Daoy (cell line): ENCODE data around the gene FOXK2. TPM values are rescaled to one million over a fixed set of nuclear protein-coding genes. Genes with fewer than 3 reads are reported as not detected.
"Not testable (repeated sequence)": the region's sequence is repeated elsewhere in the genome, so short reads cannot be mapped to it uniquely, and the experiment has no call there.

Experiments
- DNase-seq: peaks from one replicate; pipeline ENCODE4 v3.0.0-alpha.2; 2015; ENCODE audit warnings: low read depth
- total RNA-seq: library from RNA; depleted of rRNA; stranded (reverse); fragments of >200 nt; shearing (Covaris generic); gene quantifications from 2 replicates; pipeline ENCODE4 v1.2.3, GENCODE V29; 2014

Gene FOXK2
- total RNA-seq, 1 experiment from 2014 or later: 23.1 TPM

DNA sequence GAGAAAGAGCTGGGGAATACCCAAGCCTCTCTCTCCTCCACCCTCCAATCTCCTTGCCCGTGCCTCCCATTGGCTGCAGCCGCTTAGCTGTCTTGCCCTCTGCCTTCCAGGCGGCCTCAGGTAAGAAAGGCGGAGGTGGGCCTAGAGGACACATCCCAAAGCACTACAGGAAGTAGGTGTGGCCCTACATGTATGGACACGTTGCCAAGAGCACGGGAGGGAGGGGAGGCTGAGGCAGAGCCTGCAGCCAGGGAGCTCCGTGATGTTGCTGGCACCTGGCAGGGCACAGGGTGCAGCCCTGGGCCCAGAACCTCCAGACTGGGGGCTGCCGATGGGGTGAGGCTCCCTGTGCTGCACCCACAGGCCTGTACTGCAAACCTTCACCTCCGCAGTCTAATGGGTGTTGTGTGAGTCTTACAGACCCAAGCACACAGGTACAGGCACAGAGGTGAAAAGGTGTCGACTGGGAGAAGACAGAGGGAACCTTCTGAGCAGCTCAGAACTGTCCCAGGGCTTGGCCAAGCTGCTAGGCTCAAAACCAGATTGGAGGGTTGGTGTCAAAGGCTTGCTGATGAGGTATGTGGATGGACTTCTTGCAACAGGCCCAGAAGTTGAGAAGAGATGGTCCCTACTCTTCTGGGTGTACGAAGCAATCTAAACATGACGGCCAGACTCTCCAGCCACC, 23.5 kb upstream of the FOXK2 start:
- no peak for DNase-seq

DNA sequence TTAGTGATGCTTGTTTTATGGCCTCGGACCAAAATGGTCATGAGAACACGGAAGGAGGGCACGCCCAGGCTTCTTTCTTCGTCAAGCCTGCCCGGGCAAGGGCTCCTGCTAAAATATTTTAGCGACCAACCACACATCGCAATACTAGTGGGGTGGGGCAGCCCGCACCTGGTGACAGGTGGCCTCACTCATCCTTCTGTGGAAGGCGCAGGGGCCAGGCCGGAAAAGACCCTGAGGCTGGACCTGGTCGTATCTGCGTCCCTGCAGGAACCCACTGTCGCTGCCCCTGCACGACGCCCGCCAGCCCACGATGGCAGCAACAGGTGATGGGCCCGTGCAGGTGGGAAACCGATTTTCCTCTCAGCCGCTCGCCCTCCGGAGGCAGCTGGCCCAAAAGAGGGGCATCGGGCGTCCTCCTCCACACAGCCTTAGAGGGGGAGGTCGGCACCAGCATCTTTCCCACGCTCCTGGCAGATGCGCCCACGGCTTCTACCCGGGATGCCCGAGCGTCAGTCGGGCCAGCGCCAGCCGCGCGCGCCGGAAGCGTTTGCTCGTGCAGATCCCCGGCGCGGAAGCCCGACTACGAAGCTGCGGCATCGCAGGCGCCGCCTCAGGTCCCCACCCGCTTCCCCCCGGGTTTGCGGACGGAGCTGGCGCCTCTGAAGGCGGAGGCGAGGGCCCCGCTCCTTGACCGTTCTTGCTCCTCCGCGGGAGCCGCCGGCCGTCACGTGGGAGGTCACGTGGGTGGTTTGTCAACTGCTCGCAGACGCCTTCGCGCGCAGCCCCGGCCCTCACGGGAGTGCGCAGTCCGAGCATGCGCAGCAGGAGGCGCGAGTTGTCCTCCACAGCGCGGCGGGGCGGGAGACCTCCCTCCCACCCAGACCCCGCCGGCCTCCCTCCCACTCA, 22.8 kb upstream of the FOXK2 start:
- DNase-seq: peak; percentile 98

DNA sequence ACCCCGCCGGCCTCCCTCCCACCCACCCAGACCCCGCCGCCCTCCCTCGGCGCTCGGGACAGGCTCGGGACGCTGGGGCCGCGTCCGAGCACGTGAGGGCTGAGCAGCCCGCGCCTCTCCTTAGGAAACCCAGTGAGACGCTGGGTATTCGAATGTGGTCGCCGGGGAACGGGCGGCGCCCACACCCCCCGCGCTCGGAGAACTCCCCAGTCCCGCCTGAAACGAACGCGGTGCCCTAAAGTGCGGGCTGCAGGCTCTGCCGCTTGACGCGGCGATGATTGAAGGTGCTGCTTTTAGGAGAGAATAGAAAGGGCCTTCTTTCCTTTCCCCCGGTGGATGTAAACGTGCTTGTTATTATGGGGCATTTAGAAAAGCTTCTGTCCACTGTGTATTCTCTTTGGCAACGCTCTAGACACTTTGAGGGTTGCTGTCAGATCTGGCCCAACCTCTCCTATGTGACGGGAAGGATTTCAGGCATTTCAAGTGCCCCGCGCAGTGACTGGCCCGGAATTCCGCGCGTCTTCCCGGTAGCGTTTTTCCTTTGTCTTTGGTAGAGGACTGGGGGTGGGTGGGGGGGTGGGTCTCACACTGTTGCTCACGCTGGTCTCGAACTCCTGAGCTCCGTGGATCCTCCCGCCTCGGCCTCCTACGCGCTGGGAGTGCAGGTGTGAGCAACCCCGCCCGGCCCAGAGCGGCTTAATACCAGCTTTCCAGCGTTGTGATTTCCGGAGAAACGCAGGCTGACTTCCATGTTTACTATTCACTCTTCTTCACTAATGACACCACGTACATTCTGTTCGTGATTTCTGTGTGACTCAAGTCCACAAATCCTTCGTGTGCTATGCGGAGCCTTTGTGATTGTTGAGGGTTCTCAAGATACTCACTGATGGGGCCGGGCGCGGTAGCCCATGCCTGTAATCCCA, 21.8 kb upstream of the FOXK2 start:
- peak; percentile 60 for DNase-seq

DNA sequence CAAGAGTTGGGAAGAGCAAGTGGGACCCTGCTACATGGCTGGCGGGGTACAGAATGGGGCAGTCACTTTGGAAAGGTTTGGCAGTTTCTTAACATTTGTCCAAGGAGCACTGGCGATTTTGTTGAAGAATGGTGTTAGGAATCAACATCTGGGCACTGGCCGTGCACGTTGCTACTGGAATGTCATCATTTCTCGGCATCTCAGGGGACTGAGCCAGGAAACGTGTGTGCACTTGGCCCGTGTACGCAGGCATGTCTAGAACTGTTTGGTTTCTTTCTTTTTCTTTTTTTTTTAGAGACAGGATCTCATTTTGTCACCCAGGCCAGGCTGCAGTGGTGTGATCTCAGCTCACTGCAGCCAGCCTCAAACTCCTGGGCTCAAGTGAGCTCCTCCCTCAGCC, 17.3 kb upstream of the FOXK2 start:
- no peak for DNase-seq

DNA sequence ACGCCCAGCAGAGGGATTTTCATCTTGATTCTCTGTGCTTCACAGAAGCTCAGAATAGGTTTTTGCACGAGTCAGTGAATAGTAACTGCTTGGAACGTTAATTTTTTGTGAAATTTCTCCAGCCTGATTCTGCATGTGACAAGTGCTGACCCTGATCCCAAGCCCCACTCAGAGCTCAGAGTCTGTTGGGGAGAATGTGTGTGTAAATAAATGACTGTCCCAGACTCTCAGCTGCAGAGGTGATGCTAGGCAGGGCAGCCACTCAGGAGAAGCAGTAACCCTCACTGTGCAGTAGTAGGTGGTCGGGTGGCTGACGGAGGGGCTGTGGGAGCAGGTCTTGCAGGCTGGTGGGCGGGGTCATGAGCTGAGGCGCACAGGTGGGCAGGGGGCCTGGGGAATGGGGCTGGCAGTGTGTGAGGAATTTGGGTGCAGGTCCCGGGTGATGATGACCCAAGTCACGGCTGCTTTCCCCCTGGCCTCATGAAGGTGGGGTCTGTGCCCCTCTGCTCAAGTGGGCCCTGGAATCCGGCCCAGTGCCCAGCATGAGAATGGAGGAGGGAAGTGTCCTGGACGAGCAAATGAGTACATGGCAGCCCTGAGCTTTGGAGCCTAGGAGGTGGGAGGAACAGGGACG, 16.3 kb upstream of the FOXK2 start:
- no peak for DNase-seq

DNA sequence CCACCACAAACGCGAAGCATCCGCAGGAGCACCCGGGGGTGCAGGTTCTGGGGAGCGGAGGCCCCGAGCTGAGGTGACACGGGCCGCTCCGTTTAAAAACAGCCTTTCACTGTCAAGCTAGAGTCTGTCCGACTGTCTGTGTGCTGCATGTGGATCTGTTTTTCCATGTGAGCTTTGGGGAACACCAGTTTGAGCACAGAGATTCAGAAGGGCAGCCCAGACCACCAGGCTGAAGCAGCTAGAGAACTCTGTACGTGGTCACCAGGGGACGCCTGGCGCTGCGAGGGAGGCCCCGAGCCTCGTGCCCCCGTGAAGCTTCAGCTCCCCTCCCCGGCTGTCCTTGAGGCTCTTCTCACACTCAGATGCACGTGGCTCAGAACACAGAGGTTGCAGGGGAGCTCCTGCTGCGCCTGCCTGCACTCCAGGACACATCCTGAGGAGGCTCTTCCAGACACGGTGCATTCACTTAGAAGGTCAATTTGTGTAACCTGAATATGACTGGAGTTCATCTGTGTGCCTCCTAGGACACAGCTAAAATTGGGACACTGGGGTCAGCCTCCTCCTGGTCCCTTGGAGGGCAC, 15.7 kb upstream of the FOXK2 start:
- no peak for DNase-seq

DNA sequence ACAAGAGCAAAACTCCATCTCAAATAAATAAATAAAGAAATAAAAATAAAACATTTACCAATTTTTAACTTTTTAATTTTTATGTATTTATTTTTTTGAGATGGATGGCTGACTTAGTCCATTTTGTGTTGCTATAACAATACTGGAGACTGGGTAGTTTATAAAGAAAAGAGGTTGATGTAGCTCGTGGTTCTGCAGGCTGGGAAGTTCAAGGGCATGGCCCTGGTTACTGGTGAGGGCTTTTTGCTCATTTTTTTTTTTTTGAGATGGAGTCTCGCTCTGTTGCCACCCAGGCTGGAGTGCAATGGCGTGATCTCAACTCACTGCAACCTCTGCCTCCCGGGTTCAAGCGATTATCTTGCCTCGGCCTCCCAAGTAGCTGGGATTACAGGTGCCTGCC, 14.2 kb upstream of the FOXK2 start:
- no peak for DNase-seq

DNA sequence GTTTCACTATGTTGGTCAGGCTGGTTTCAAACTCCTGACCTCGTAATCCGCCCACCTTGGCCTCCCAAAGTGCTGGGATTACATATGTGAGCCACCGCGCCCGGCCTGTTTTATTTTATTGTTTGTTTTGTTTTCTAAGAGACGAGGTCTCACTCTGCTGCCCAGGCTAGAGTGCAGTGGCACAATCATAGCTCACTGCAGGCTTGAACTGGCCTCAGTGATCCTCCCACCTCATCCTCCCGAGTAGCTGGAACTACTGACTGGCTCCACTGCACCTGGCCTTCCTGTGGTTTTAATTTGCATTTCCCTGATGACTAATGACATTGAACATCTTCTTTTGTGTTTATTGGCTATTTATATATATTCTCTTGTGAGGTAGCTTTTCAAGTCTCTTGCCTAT, 13.1 kb upstream of the FOXK2 start:
- not testable (repeated sequence) for DNase-seq

DNA sequence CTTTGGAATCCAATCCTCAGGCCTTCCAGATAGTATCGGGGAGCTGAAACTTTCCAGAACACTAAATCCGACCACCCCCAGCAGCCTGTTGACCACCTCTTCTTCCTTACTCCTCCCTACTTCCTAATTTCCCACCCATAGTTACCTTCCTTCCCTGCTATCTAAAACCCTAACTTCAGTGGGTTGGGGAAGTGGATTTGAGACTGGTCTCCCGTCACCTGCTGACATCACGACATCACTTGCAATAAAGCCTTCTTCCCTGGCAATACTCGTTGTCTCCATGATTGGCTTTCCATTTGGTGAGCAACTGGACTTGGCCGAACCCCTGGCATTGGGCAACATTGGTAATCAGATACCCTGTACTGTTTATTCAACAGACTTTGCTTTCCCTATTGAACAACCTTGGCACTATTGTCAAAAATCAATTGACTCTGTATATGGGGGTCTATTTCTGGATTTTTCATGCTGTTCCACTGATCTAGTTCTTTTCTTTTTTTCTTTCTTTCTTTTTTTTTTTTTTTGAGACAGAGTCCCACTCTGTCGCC, 11.8 kb upstream of the FOXK2 start:
- no peak for DNase-seq

DNA sequence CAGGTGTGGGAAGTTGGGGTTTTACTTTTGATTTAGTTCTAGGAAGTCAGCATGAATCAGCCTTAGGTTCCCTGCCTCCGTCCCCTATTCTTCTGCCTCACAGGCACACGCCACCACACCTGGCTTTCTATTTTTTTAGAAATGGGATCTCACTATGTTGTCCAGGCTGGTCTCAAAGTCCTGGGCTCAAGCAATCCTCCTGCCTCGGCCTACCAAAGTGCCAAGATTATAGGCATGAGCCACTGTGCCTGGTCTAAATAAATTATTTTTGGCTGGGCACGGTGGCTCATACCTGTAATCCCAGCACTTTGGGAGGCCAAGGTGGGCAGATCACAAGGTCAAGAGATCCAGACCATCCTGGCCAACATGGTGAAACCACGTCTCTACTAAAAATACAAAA, 7.9 kb upstream of the FOXK2 start:
- not testable (repeated sequence) for DNase-seq

DNA sequence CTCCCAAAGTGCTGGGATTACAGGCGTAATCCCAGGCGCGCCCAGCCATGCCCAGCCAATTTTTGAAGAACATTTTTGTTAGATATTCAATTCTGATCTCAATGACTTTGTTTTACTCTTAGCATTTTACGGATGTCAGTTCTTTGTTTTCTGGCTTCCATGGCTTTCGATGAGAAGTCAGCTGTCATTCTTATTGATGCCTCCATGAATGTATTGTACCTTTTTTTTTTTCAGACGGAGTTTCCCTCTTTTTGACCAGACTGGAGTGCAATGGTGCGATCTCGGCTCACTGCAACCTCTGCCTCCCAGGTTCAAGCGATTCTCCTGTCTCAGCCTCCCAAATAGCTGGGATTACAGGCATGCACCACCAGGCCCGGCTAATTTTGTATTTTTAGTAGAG, 5.7 kb upstream of the FOXK2 start:
- not testable (repeated sequence) for DNase-seq

DNA sequence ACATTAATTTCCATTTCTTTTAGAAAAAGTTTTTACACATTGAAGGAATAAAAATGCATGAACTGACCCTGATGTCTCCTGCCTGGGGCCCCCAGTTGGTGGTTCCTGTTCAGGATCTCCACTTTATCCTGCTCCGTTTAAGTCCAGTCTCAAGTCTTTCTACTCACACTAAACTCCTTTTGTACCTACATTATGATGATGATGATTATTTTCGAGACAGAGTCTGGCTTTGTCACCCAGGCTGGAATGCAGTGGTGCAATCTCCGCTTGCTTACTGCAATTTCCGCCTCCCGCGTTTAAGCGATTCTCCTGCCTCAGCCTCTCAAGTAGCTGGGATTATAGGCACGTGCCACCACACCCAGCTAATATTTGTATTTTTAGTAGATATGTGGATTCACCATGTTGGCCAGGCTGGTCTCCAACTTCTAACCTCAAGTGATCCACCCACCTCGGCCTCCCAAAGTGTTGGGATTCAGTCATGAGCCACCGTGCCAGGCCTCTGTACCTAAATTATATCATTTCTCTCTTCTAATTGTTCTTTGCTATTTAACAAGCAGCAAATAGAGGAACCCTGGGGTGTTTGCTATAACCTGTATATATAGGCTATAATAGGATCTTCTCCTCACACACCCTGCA, 2.2 kb upstream of the FOXK2 start:
- peak; percentile 36 for DNase-seq

DNA sequence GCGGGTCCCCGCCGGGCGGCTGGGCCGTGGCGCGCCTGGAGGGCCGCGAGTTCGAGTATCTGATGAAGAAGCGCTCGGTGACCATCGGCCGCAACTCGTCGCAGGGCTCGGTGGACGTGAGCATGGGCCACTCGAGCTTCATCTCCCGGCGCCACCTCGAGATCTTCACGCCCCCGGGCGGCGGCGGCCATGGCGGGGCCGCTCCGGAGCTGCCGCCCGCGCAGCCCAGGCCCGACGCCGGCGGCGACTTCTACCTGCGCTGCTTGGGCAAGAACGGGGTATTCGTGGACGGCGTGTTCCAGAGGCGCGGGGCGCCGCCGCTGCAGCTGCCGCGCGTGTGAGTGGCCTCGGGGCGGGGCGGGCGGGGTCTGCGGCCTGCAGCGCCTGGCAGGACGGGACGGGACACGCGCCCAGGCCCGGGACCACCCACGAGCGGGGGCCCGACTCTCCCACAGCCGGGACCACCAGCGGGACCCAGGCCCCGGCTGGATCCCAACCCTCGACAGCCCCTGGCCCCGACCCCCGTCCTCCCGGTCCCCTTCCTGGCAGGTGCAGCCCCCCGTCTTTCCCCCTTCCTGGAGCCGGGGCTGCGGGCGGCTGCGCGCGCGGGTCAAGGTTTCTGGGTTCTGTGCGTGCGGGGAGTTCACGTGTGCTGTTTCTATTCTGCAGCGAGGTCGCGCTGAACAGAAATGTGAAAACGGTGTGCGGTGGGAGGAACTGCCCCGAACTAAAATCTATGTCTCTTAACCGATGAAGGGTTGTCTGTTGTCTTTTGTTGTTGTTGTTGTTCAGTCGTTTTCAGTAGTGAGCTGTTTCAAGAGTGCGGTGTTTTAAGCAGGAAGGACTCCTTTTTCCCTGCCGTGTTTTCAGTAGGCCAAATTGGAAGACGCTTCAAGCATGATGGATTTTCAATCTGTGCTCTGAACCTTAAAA, 705 bp downstream of the FOXK2 start:
- peak; percentile 45 for DNase-seq

DNA sequence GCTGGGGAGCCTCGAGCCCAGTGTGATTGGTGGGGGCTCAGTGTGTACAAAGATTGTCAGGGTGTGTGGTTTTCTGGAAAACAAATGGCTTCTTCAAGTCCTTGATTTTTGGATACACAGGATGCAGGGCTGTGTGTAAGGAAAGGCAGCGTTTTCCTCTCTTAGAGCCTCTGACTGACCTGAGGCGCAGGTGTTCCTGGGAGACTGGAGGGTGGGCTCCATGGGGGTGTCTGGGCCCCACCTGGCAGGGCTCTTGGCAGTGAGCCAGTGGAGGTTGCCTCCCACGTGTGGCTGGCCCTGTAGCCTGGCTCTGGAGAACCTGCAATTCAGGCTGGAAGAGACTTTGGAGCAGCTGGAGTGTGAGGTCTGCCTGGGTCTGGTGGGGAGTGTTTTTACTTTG, 5.0 kb downstream of the FOXK2 start:
- no peak for DNase-seq

DNA sequence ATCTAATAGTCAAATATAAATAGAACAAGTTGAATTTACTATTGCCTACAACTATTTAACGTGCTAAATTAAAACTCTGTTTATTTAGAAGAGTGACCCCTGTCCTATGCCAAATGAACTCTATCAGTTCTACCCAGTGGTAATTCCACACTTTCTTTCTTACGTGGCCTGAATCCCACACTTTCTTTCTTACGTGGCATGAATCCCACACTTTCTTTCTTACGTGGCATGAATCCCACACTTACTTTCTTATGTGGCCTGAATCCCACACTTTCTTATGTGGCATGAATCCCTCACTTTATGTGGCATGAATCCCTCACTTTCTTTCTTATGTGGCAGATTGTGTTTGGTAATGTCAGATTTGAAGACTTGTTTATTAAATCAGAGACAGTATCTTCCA, 6.2 kb downstream of the FOXK2 start:
- no peak for DNase-seq

DNA sequence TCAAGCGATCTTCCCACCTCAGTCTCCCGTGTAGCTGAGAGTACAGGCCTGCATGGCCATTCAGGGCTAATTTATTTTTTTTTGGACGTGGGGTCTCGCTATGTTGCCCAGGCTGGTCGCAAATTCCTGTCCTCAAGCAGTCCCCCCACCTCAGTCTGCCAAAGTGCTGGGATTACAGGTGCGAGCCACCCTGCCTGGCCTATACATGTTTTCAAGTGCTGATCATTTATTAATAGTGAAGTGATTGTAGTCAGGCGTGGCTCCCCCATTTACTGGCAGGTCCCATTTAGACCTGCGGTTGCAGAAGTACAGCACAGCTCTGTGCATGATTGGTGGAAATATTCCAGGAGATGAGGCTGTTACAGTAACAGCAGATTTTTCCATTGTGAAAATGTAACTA, 8.4 kb downstream of the FOXK2 start:
- no peak for DNase-seq

DNA sequence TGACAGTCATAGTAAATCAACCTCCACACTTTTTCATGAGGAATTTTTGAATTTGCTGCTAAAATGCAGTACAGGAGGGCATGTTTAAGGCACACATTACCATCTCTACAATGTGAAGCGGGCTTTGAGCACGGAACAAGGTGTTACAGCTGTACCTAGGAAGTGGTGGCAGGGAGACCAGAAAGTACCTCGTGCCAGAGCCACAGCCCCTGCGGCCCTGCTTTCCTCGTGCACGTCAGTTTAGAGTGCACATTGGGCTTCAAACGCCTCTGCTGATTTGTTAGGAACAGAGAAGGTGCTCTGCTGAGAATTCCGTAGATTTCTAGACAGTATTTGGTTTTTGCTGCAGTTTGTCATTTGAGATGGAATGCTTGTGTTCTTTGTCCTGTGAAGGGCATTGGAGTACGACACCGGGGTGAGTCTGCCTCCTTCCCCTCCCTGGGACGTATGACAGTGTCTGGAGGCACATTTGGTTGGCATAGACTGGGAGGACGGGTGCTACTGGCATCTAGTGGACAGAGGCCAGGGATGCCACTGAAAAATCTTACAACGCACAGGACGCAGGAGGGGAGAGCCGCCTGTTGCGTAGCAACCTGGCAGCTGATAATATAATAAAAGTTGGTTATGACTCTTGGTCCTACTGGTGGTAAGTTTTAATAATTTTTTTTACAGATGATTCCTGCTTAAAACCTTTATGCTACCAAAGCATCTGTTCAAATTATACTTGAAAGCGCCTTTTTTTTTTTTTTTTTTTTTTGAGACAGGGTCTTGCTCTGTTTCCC, 9.1 kb downstream of the FOXK2 start:
- peak; percentile 64 for DNase-seq

DNA sequence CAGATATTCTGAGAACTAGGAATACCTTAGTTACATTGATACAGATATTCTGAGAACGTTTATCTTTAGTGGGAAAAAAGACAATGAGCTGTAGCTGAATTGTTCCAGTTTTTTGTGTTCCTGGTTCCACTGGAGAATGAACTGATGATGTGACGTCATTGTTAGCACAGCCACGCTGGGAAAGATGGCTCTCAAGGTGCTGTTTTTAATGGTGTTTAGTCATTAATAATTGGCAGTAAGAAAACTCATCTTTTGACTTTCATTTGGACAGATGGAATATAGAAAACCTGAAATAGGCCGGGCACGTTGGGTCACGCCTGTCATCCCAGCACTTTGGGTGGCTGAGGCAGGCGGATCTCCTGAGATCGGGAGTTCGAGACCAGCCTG, 10.4 kb downstream of the FOXK2 start:
- no peak for DNase-seq
